RWPE1 (cell line): ENCODE measurements around the gene DBP.

Experiments used
- CTCF ChIA-PET: fragments of 350-600 bp; sonication (Branson Sonifier 250); formaldehyde crosslinking; extraction: SDS; loops from one replicate; lab custom pipeline; 2021; lab: Yijun Ruan, JAX
- POLR2A ChIA-PET: fragments of 400-600 bp; formaldehyde crosslinking; extraction: SDS; loops from one replicate; lab custom pipeline; 2020; ENCODE audit warnings: antibody characterized with exemption; ENCODE audit not compliant: low non-redundant PET; lab: Yijun Ruan, JAX
- DNase-seq: peaks from one replicate; pipeline ENCODE4 v3.0.0; 2012; ENCODE audit warnings: low spot score
- H3K27ac ChIP-seq: fragments of 450-650 bp; 2 replicates; pipeline ENCODE4 v1.5.1; 2017
- CTCF ChIP-seq: fragments of 450-650 bp; conservative IDR thresholded peaks from 2 replicates; pipeline ENCODE4 v1.5.1; 2017; ENCODE audit warnings: low read depth, mild to moderate bottlenecking

DBP gene

GRCh38 chr19:48608798-48609263, 28.3 kb downstream of the DBP start:
- ChIA-PET POLR2A (interaction anchor here (1.2 kb wide), 1 partner anchor 10 kb away, joined by 3 read pairs; the partner anchor contains the start of genes RPL18 and SPHK2), CTCF (interaction anchor here (0.6 to 1.8 kb wide), 9 partner anchors 14 to 238 kb away, joined by 3 to 7 read pairs (median 3); no protein-coding TSS in a partner anchor)
- peak; percentile 72 for TF ChIP-seq CTCF
- peak; percentile 51 for DNase-seq
- no peak overlapping the region for H3K27ac ChIP-seq

- H3K27ac ChIP-seq, result peak overlapping the region; percentile 7; the same call in 1 of the 2 replicates
- no peak for DNase-seq
- ChIA-PET CTCF (interaction anchor here (1.3 kb wide), 1 partner anchor 18 kb away, joined by 7 read pairs; no protein-coding TSS in a partner anchor), POLR2A (no interaction called here)
- no peak for TF ChIP-seq CTCF
Observed at GRCh38 chr19:48607359-48607755, 29.8 kb downstream of the DBP start.

- no peak for TF ChIP-seq CTCF
- ChIA-PET POLR2A (no interaction called here), CTCF (interaction anchor here (1.6 kb wide), 1 partner anchor 118 kb away, joined by 5 read pairs; no protein-coding TSS in a partner anchor)
- peak within 1 kb of the TSS; percentile 7; the same call in 1 of the 2 replicates for H3K27ac ChIP-seq
- DNase-seq, result no peak
Observed at GRCh38 chr19:48606463-48607358, 30.5 kb downstream of the DBP start, which contains the start of gene SPACA4. SPACA4 (plus strand) TSS chr19:48606742; CDS start chr19:48606979, 237 bp downstream.

GRCh38 chr19:48603850-48604249, 33.3 kb downstream of the DBP start:
- POLR2A ChIA-PET, result no interaction called here
- H3K27ac ChIP-seq, result no peak overlapping the region
- TF ChIP-seq CTCF, result no peak
- DNase-seq, result no peak
- CTCF ChIA-PET, result no interaction called here

GRCh38 chr19:48603449-48603848, 33.7 kb downstream of the DBP start:
- POLR2A ChIA-PET, result no interaction called here
- no peak for TF ChIP-seq CTCF
- CTCF ChIA-PET, result no interaction called here
- H3K27ac ChIP-seq, result no peak overlapping the region
- DNase-seq, result no peak

- TF ChIP-seq CTCF, result no peak
- ChIA-PET CTCF (interaction anchor here (0.6 kb wide), 1 partner anchor 337 kb away, joined by 3 read pairs; no protein-coding TSS in a partner anchor), POLR2A (no interaction called here)
- DNase-seq, result no peak
- H3K27ac ChIP-seq, result no peak overlapping the region
Observed at GRCh38 chr19:48603001-48603400, 34.2 kb downstream of the DBP start.
